SU-DHL-6 (cell line): ENCODE results near the gene CACNB3.

ENCODE experiments used
- H2AFZ ChIP-seq: fragments of 200-600 bp; sonication (generic); 2 replicates; pipeline ENCODE4 v1.6.1; 2014; ENCODE audit warnings: low read depth, mild to moderate bottlenecking, moderate library complexity, mixed read lengths, antibody characterized with exemption, low read length; ENCODE audit not compliant: severe bottlenecking
- H3F3A ChIP-seq: fragments of 200-600 bp; shearing (Covaris generic); 2 replicates; pipeline ENCODE4 v1.6.0; 2016; ENCODE audit warnings: antibody characterized with exemption, mild to moderate bottlenecking; ENCODE audit not compliant: insufficient read depth
- H3K27ac ChIP-seq: fragments of 200-600 bp; sonication (generic); 2 replicates; pipeline ENCODE4 v1.5.1; 2016; ENCODE audit warnings: low read depth, mild to moderate bottlenecking, low read length, moderate library complexity, mixed read lengths
- H3K27me3 ChIP-seq: fragments of 200-600 bp; sonication (generic), shearing (Covaris generic); 2 replicates; pipeline ENCODE4 v1.6.0; 2014; ENCODE audit warnings: mild to moderate bottlenecking, low read length
- H3K36me3 ChIP-seq: fragments of 200-600 bp; sonication (generic); 2 replicates; pipeline ENCODE4 v1.6.1; 2014; ENCODE audit warnings: mild to moderate bottlenecking, low read length, mixed read lengths
- H3K4me2 ChIP-seq: fragments of 300-600, 200-600 bp; shearing (Covaris generic), sonication (generic); 2 replicates; pipeline ENCODE4 v1.6.0; 2014; ENCODE audit warnings: low read length, low read depth, mild to moderate bottlenecking; ENCODE audit not compliant: poor library complexity, severe bottlenecking
- H3K4me3 ChIP-seq: fragments of 200-600 bp; sonication (generic); 2 replicates; pipeline ENCODE4 v1.5.1; 2014; ENCODE audit warnings: antibody characterized with exemption, low read length, mild to moderate bottlenecking, mixed read lengths; ENCODE audit not compliant: insufficient read depth, poor library complexity, severe bottlenecking
- H3K79me2 ChIP-seq: fragments of 200-600 bp; sonication (generic); 2 replicates; pipeline ENCODE4 v1.6.1; 2014; ENCODE audit warnings: mild to moderate bottlenecking, low read length, moderate library complexity; ENCODE audit not compliant: insufficient read depth
- H3K9ac ChIP-seq: fragments of 200-600 bp; sonication (generic); 2 replicates; pipeline ENCODE4 v1.7.0; 2014; ENCODE audit warnings: mild to moderate bottlenecking, low read length
- H3K9me2 ChIP-seq: fragments of 200-600 bp; sonication (generic); replicated peaks from 2 replicates; pipeline ENCODE4 v1.6.1; 2014; ENCODE audit warnings: low read length; ENCODE audit not compliant: insufficient read depth
- H3K9me3 ChIP-seq: fragments of 200-600 bp; sonication (generic); 2 replicates; pipeline ENCODE4 v1.6.1; 2014; ENCODE audit warnings: low read length, mixed read lengths; ENCODE audit not compliant: insufficient read depth
- H4K20me1 ChIP-seq: fragments of 200-600 bp; sonication (generic); 2 replicates; pipeline ENCODE4 v1.6.1; 2014; ENCODE audit warnings: low read depth, mild to moderate bottlenecking, antibody characterized with exemption, low read length, moderate library complexity, mixed read lengths
- CTCF ChIP-seq: fragments of 200-600 bp; sonication (generic); IDR thresholded peaks from one replicate; pipeline ENCODE4 v1.5.1; 2017; ENCODE audit warnings: antibody characterized with exemption, mild to moderate bottlenecking, low read length, moderate library complexity; ENCODE audit not compliant: insufficient read depth, poor library complexity, severe bottlenecking
- EZH2phosphoT487 ChIP-seq: fragments of 200-600 bp; sonication (generic), shearing (Covaris generic); conservative IDR thresholded peaks from 2 replicates; pipeline ENCODE4 v1.6.1; 2018; ENCODE audit warnings: mild to moderate bottlenecking, antibody characterized with exemption, low read length, moderate library complexity, mixed read lengths

CACNB3 gene

GRCh38 chr12:48775299-48775698 lies 43.0 kb upstream of the CACNB3 start:
- no peaks in the 10 kb centered on the region for H3K36me3 ChIP-seq
- H3K27me3 ChIP-seq, result no peaks in the 10 kb centered on the region
- H3K4me3 ChIP-seq, result no peak overlapping the region
- no peaks in the 10 kb centered on the region for H3K9me2 ChIP-seq
- no peaks in the 10 kb centered on the region for H3K79me2 ChIP-seq
- no peak overlapping the region for H3K4me2 ChIP-seq
- H3K27ac ChIP-seq, result no peak overlapping the region
- no peak overlapping the region for H2AFZ ChIP-seq
- H3F3A ChIP-seq, result no peaks in the 10 kb centered on the region
- TF ChIP-seq EZH2phosphoT487 (no peak), CTCF (no peak)
- no peak overlapping the region for H3K9ac ChIP-seq
- no peaks in the 10 kb centered on the region for H4K20me1 ChIP-seq
- no peaks in the 10 kb centered on the region for H3K9me3 ChIP-seq

GRCh38 chr12:48775991-48776649 lies 42.2 kb upstream of the CACNB3 start:
- Histone ChIP-seq H2AFZ (no peak overlapping the region), H3K9me3 (no peaks in the 10 kb centered on the region), H3K27ac (no peak overlapping the region), H4K20me1 (no peaks in the 10 kb centered on the region), H3K4me2 (no peak overlapping the region), H3K4me3 (no peak overlapping the region), H3K27me3 (no peaks in the 10 kb centered on the region), H3K36me3 (no peaks in the 10 kb centered on the region), H3F3A (no peaks in the 10 kb centered on the region), H3K79me2 (no peaks in the 10 kb centered on the region), H3K9me2 (no peaks in the 10 kb centered on the region), H3K9ac (no peak overlapping the region)
- no peak for TF ChIP-seq CTCF
- TF ChIP-seq EZH2phosphoT487, result no peak

- H3K36me3 ChIP-seq, result no peaks in the 10 kb centered on the region
These were observed 41.3 kb upstream of the CACNB3 start for GRCh38 chr12:48776956-48777355.

More at GRCh38 chr12:48776956-48777355, 41.3 kb upstream of the CACNB3 start:
- Histone ChIP-seq H3K9me3 (no peaks in the 10 kb centered on the region), H3K79me2 (no peaks in the 10 kb centered on the region), H3F3A (no peaks in the 10 kb centered on the region), H3K9ac (no peak overlapping the region), H4K20me1 (no peaks in the 10 kb centered on the region), H3K4me3 (no peak overlapping the region), H2AFZ (no peak overlapping the region), H3K4me2 (no peak overlapping the region), H3K27me3 (no peaks in the 10 kb centered on the region), H3K9me2 (no peaks in the 10 kb centered on the region), H3K27ac (no peak overlapping the region)
- no peak for TF ChIP-seq CTCF
- TF ChIP-seq EZH2phosphoT487, result no peak
